OCI-LY3 (cell line): ENCODE results near the gene SPNS2.

Experiments used
- H2AFZ ChIP-seq: fragments of 200-600, 300-600 bp; shearing (Covaris generic); 2 replicates; pipeline ENCODE4 v1.6.0; 2014; ENCODE audit warnings: antibody characterized with exemption, low read depth, low read length
- H3K27ac ChIP-seq: fragments of 200-600, 300-600 bp; sonication (generic); 2 replicates; pipeline ENCODE4 v1.5.1; 2014; ENCODE audit warnings: mild to moderate bottlenecking, low read length, moderate library complexity, mixed read lengths
- H3K27me3 ChIP-seq: fragments of 200-600, 300-600 bp; sonication (generic); 2 replicates; pipeline ENCODE4 v1.6.1; 2014; ENCODE audit warnings: low read depth, low read length, mixed read lengths
- H3K36me3 ChIP-seq: fragments of 200-600, 300-600 bp; sonication (generic); replicated peaks from 2 replicates; pipeline ENCODE3; 2014; ENCODE audit warnings: low read depth, low read length, mixed read lengths
- H3K4me1 ChIP-seq: fragments of 300-600, 200-600 bp; sonication (generic); 2 replicates; pipeline ENCODE4 v1.6.1; 2014; ENCODE audit warnings: low read length, mixed read lengths
- H3K4me2 ChIP-seq: fragments of 200-600, 300-600 bp; sonication (generic); 2 replicates; pipeline ENCODE4 v1.6.1; 2014; ENCODE audit warnings: low read length, mixed read lengths
- H3K4me3 ChIP-seq: fragments of 300-600, 200-600 bp; sonication (generic); 2 replicates; pipeline ENCODE4 v1.5.1; 2014; ENCODE audit warnings: antibody characterized with exemption, mild to moderate bottlenecking, low read length, moderate library complexity
- H3K79me2 ChIP-seq: fragments of 300-600, 200-600 bp; shearing (Covaris generic); 2 replicates; pipeline ENCODE4 v1.6.1; 2014; ENCODE audit warnings: mild to moderate bottlenecking, low read length, mixed read lengths
- H3K9ac ChIP-seq: fragments of 300-600, 200-600 bp; shearing (Covaris generic); 2 replicates; pipeline ENCODE4 v1.6.0; 2014; ENCODE audit warnings: mild to moderate bottlenecking, low read length, moderate library complexity
- H3K9me3 ChIP-seq: fragments of 200-600, 300-600 bp; shearing (Covaris generic); 2 replicates; pipeline ENCODE4 v1.6.1; 2014; ENCODE audit warnings: low read length, mixed read lengths; ENCODE audit not compliant: insufficient read depth
- H4K20me1 ChIP-seq: fragments of 200-600, 300-600 bp; sonication (generic); 2 replicates; pipeline ENCODE4 v1.6.1; 2016; ENCODE audit warnings: low read length, mixed read lengths; ENCODE audit not compliant: insufficient read depth
- CTCF ChIP-seq: fragments of 200-600, 300-600 bp; sonication (generic); IDR thresholded peaks from 2 replicates; pipeline ENCODE4 v1.5.1; 2014; ENCODE audit warnings: antibody characterized with exemption, low read length, low read depth
- EZH2phosphoT487 ChIP-seq: fragments of 200-600 bp; shearing (Covaris generic); IDR thresholded peaks from 2 replicates; pipeline ENCODE4 v1.6.1; 2018; ENCODE audit warnings: antibody characterized with exemption, mixed run types, low read depth

The SPNS2 gene

GRCh38 chr17:4583206-4583605, 84.5 kb downstream of the SPNS2 start:
- Histone ChIP-seq H3K27me3 (no peaks in the 10 kb centered on the region), H3K4me1 (no peaks in the 10 kb centered on the region), H3K9me3 (no peaks in the 10 kb centered on the region), H2AFZ (no peak overlapping the region), H3K4me2 (no peak overlapping the region), H3K27ac (no peak overlapping the region), H3K4me3 (no peak overlapping the region), H4K20me1 (no peaks in the 10 kb centered on the region), H3K9ac (no peak overlapping the region), H3K79me2 (no peaks in the 10 kb centered on the region), H3K36me3 (no peaks in the 10 kb centered on the region)
- TF ChIP-seq EZH2phosphoT487, result no peak
- TF ChIP-seq CTCF, result no peak

GRCh38 chr17:4583782-4584100, 85.1 kb downstream of the SPNS2 start:
- H3K27me3 ChIP-seq, result no peaks in the 10 kb centered on the region
- H3K4me3 ChIP-seq, result no peak overlapping the region
- no peak overlapping the region for H3K4me2 ChIP-seq
- no peak overlapping the region for H3K27ac ChIP-seq
- H2AFZ ChIP-seq, result no peak overlapping the region
- no peaks in the 10 kb centered on the region for H3K79me2 ChIP-seq
- H3K36me3 ChIP-seq, result no peaks in the 10 kb centered on the region
- no peaks in the 10 kb centered on the region for H3K4me1 ChIP-seq
- no peak for TF ChIP-seq CTCF
- no peak for TF ChIP-seq EZH2phosphoT487
- no peaks in the 10 kb centered on the region for H3K9me3 ChIP-seq
- no peaks in the 10 kb centered on the region for H4K20me1 ChIP-seq
- no peak overlapping the region for H3K9ac ChIP-seq

GRCh38 chr17:4584101-4584916, 85.6 kb downstream of the SPNS2 start, which contains the start of gene SMTNL2:
SMTNL2 (plus strand) TSS chr17:4584529; CDS start chr17:4584606, 77 bp downstream.
- Histone ChIP-seq H3K27me3 (no peaks in the 10 kb centered on the region), H3K27ac (no peak within 1 kb of the TSS), H3K4me2 (no peak within 1 kb of the TSS), H4K20me1 (no peaks in the 10 kb centered on the region), H3K9me3 (no peaks in the 10 kb centered on the region), H2AFZ (no peak within 1 kb of the TSS), H3K4me1 (no peaks in the 10 kb centered on the region), H3K36me3 (no peaks in the 10 kb centered on the region), H3K9ac (no peak within 1 kb of the TSS), H3K4me3 (no peak within 1 kb of the TSS), H3K79me2 (no peaks in the 10 kb centered on the region)
- no peak for TF ChIP-seq EZH2phosphoT487

- Histone ChIP-seq H3K4me2 (no peak overlapping the region), H2AFZ (no peak overlapping the region), H3K27ac (no peak overlapping the region), H3K9ac (no peak overlapping the region), H3K4me1 (no peaks in the 10 kb centered on the region), H3K4me3 (no peak overlapping the region), H4K20me1 (no peaks in the 10 kb centered on the region), H3K27me3 (no peaks in the 10 kb centered on the region), H3K36me3 (no peaks in the 10 kb centered on the region), H3K79me2 (no peaks in the 10 kb centered on the region), H3K9me3 (no peaks in the 10 kb centered on the region)
- TF ChIP-seq EZH2phosphoT487, result no peak
- TF ChIP-seq CTCF, result no peak
These were observed 86.4 kb downstream of the SPNS2 start for GRCh38 chr17:4584917-4585637.
